Lung (tissue), 12 donors: Measurements from ENCODE around the gene PPP2R5C. TPM values are rescaled to one million over a fixed set of nuclear protein-coding genes. Genes with fewer than 3 reads are reported as not detected.

Source experiments
- ATAC-seq: fragments of 200-7000 bp; cut with Tn5 transposase; one replicate; pipeline ENCODE4 v1.9.1; 2020; ENCODE audit warnings: moderate number of reproducible peaks; ENCODE audit not compliant: insufficient read depth, low FRiP score
- DNase-seq, 3 donors: peaks; one replicate each; pipeline ENCODE4 v3.0.0-alpha.2; 2013 to 2017
- H3K27ac ChIP-seq, 2 donors: one replicate each; pipeline ENCODE4 v1.5.1; 2013; ENCODE audit warnings: mild to moderate bottlenecking in 2 of 2, moderate library complexity in 2 of 2, control low read depth in 1 of 2, inconsistent platforms in 1 of 2, low read depth in 1 of 2, low read length in 1 of 2
- H3K27me3 ChIP-seq, 3 donors: one replicate each; pipeline ENCODE4 v1.5.1; 2013; ENCODE audit warnings: low read length in 2 of 3; ENCODE audit not compliant: control insufficient read depth in 3 of 3, insufficient read depth in 3 of 3
- H3K36me3 ChIP-seq, 4 donors: one replicate each; pipeline ENCODE4 v1.5.1; 2013; ENCODE audit warnings: low read length in 4 of 4, mild to moderate bottlenecking in 1 of 4, moderate library complexity in 1 of 4; ENCODE audit not compliant: control insufficient read depth in 4 of 4, insufficient read depth in 4 of 4
- H3K4me1 ChIP-seq, 5 donors: one replicate each; pipeline ENCODE4 v1.5.1; 2013; ENCODE audit warnings: low read length in 5 of 5, mild to moderate bottlenecking in 2 of 5, moderate library complexity in 1 of 5; ENCODE audit not compliant: control insufficient read depth in 5 of 5, insufficient read depth in 5 of 5
- H3K4me3 ChIP-seq: one replicate; pipeline ENCODE4 v1.5.1; 2013; ENCODE audit warnings: mild to moderate bottlenecking, control low read depth, moderate library complexity
- H3K9ac ChIP-seq, 2 donors: one replicate each; pipeline ENCODE4 v1.5.1; 2013; ENCODE audit warnings: low read length in 2 of 2, control low read depth in 1 of 2; ENCODE audit not compliant: insufficient read depth in 1 of 2
- H3K9me3 ChIP-seq, 4 donors: one replicate each; pipeline ENCODE4 v1.5.1; 2013; ENCODE audit warnings: low read length in 3 of 4, mild to moderate bottlenecking in 1 of 4, moderate library complexity in 1 of 4; ENCODE audit not compliant: control insufficient read depth in 4 of 4, insufficient read depth in 3 of 4
- WGBS, 2 donors: extraction: QIAGEN DNeasy Blood & Tissue Kit; methylation state at CpG; one replicate each; pipeline ENCODE4 v1.1.7; 2013; 5-methylcytosine and 5-hydroxymethylcytosine counted together
- polyA plus RNA-seq, 2 donors: library from polyadenylated mRNA; stranded (reverse); fragments of 200-250 nt; gene quantifications; one replicate each; pipeline ENCODE4 v1.2.1, GENCODE V29; 2013
- total RNA-seq, 2 donors: library from RNA; depleted of rRNA in 1 of 2; stranded (reverse); fragments of >200 nt in 1 of 2; gene quantifications; one replicate each; pipeline ENCODE4 v1.2.1, GENCODE V29; 2014 to 2021
- TF ChIP-seq, protein P1 (sequence below): IDR thresholded peaks from 2 replicates; pipeline ENCODE4 v1.5.1; 2012; ENCODE audit warnings: mild to moderate bottlenecking; ENCODE audit errors: control extremely low read depth, extremely low read depth
- donor health status: control.
- donor health status: control.
- donor health status: Bipolar disorder and iron deficiency.
- donor health status: healthy.
- donor health status: DM: yes; HTN: yes; CAD: no.

Gene PPP2R5C
- total and polyA plus RNA-seq, 4 donors: 66.6 to 180 (median 126) TPM

DNA sequence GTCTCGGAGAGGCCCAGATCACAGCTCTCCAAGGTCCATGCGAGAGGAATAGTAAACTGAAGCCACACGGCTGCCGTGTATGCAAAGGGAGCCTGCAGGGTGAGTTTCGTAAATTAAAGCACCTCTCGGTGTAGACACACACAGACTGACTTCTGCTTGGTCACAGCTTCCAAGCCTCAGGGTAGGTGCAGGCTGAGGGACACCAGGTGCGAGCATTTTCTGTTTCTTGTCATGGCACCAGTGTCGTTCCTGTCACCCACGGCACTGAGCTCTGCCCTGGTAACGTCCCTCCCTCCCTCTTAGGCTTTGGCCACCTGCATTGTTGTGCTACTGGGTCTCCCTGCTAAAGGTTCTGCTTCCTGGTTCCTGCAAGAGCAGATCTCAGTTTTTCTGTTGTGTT is 126.7 kb downstream of the PPP2R5C start:
- DNase-seq (no peak), ATAC-seq (no peak)
- Histone ChIP-seq H3K9me3 (peaks cover 0 to 3% (median 1%) of the 10 kb centered on the region in 4 donors), H3K9ac (no peak overlapping the region), H3K27ac (no peak overlapping the region), H3K4me3 (no peak overlapping the region), H3K36me3 (peaks cover 4 to 52% (median 40%) of the 10 kb centered on the region in 4 donors), H3K4me1 (no peaks in the 10 kb centered on the region), H3K27me3 (no peaks in the 10 kb centered on the region)
- TF ChIP-seq, protein P1, sequence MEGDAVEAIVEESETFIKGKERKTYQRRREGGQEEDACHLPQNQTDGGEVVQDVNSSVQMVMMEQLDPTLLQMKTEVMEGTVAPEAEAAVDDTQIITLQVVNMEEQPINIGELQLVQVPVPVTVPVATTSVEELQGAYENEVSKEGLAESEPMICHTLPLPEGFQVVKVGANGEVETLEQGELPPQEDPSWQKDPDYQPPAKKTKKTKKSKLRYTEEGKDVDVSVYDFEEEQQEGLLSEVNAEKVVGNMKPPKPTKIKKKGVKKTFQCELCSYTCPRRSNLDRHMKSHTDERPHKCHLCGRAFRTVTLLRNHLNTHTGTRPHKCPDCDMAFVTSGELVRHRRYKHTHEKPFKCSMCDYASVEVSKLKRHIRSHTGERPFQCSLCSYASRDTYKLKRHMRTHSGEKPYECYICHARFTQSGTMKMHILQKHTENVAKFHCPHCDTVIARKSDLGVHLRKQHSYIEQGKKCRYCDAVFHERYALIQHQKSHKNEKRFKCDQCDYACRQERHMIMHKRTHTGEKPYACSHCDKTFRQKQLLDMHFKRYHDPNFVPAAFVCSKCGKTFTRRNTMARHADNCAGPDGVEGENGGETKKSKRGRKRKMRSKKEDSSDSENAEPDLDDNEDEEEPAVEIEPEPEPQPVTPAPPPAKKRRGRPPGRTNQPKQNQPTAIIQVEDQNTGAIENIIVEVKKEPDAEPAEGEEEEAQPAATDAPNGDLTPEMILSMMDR: no peak
- WGBS, 2 donors: 95 to 98% methylated on average over 10 of the region's 10 CpGs

DNA sequence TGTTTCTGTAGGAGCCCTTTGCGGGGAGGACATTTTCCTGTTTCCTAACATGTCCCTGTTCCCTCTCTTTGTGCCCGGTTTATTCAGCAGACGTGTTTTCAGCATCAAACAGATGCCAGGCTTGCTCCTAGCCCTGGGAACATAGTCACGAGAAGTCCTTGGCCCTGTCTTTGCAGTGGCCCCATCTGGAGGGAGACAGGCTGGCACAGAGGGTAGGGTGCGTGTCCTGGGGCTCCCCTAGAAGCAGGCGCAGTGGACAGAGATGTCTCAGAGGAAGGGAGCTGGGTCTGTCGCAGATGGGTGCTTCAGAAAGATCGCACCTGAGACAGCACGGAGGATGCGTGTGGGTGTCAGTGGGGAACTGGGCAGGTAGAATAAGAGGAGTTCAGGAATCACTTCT is 127.9 kb downstream of the PPP2R5C start:
- H3K27me3 ChIP-seq: no peaks in the 10 kb centered on the region
- TF ChIP-seq, protein P1: no peak
- peaks cover 0 to 3% (median 1%) of the 10 kb centered on the region in 4 donors for H3K9me3 ChIP-seq
- DNase-seq (no peak), ATAC-seq (no peak)
- no peaks in the 10 kb centered on the region for H3K4me1 ChIP-seq
- H3K36me3 ChIP-seq: peaks cover 4 to 45% (median 33%) of the 10 kb centered on the region in 4 donors
- 94 to 95% methylated on average over 10 of the region's 10 CpGs for WGBS, 2 donors
- H3K9ac ChIP-seq: no peak overlapping the region
- H3K27ac ChIP-seq: no peak overlapping the region
- no peak overlapping the region for H3K4me3 ChIP-seq

DNA sequence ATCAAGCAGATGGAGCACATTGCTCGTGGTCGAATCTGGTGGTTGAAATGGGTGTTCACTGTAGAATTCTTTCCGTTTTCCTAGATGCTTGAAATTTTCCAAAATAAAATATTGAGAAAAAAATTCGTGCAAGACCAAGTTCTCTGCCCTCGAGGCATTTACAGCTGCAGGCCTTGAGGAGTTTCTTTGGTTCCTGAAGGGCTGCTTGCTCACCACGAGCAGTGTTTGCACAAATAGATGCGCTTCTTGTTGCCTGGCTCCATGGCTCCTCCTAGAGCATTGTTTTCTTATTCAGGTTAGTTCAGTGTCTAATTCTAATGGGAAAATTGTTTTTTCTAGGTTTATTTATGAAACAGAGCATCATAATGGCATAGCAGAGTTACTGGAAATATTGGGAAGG is 128.4 kb downstream of the PPP2R5C start:
- Histone ChIP-seq H3K4me1 (no peaks in the 10 kb centered on the region), H3K27ac (no peak overlapping the region), H3K9ac (no peak overlapping the region), H3K36me3 (peaks cover 9 to 43% (median 27%) of the 10 kb centered on the region in 4 donors), H3K9me3 (peaks cover 0 to 3% (median 1%) of the 10 kb centered on the region in 4 donors), H3K4me3 (no peak overlapping the region), H3K27me3 (no peaks in the 10 kb centered on the region)
- TF ChIP-seq, protein P1: no peak
- 79 to 80% methylated on average over 7 of the region's 7 CpGs for WGBS, 2 donors
- ATAC-seq (no peak), DNase-seq (peak in 2 of 3 donors; percentile 28 to 37)

DNA sequence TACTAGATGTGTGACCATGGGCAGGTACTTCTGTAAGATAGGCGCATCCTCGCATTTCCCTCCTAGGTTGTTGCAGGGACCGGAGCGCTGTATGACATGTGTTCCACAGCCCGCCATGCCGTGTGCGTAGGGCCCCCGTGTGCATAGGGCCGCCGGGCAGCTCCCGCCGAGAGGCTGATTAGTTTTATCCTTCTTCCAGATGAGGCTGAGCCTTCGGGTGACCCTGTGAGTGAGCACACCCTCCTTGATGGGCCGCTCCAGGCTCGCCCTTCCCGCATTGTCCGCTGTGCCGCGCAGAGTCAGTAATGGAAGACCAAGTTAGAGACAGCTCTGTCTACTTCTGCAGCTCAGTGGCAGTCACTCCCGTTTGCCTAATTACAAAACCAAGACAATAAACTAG is 130.0 kb downstream of the PPP2R5C start:
- no peak overlapping the region for H3K4me3 ChIP-seq
- no peak overlapping the region for H3K9ac ChIP-seq
- H3K9me3 ChIP-seq: peaks cover 0 to 1% (median 0%) of the 10 kb centered on the region in 4 donors
- H3K27ac ChIP-seq: no peak overlapping the region
- no peaks in the 10 kb centered on the region for H3K4me1 ChIP-seq
- H3K36me3 ChIP-seq: peaks cover 7 to 37% (median 25%) of the 10 kb centered on the region in 4 donors
- WGBS, 2 donors: 94 to 97% methylated on average over 20 of the region's 20 CpGs
- no peaks in the 10 kb centered on the region for H3K27me3 ChIP-seq
- no peak for DNase-seq
- no peak for ATAC-seq
- TF ChIP-seq, protein P1: no peak
